ENCODE data around the gene NDUFV3.
A peak's percentile ranks its signal among the peaks of the same experiment; 100 is the strongest.
"Not testable (repeated sequence)": the region's sequence is repeated elsewhere in the genome, so short reads cannot be mapped to it uniquely, and the experiment has no call there.

The NDUFV3 gene

GRCh38 chr21:42922918-42923317, 29.8 kb downstream of the NDUFV3 start:
- Histone ChIP-seq H3K36me3 (ENCODE audit: control insufficient read depth in 2 of 2, insufficient read depth in 2 of 2, low read length in 2 of 2) (no peaks in the 10 kb centered on the region), H3K9me3 (ENCODE audit: control insufficient read depth in 2 of 2, low read length in 2 of 2) (no peaks in the 10 kb centered on the region), H3K9ac (ENCODE audit: low read depth in 1 of 2, low read length in 2 of 2) (no peak overlapping the region), H3K27ac (ENCODE audit: low read depth in 2 of 2, low read length in 2 of 2) (no peak overlapping the region), H3K4me1 (ENCODE audit: control insufficient read depth in 2 of 2, insufficient read depth in 2 of 2, low read length in 2 of 2) (peaks cover 6 to 8% of the 10 kb centered on the region in 2 donors), H3K4me3 (ENCODE audit: low read length in 2 of 2) (no peak overlapping the region), H3K27me3 (ENCODE audit: control insufficient read depth in 2 of 2, insufficient read depth in 2 of 2, low read length in 2 of 2) (no peaks in the 10 kb centered on the region)

GRCh38 chr21:42923553-42924432, 30.7 kb downstream of the NDUFV3 start:
- H3K9ac ChIP-seq (ENCODE audit: low read depth in 1 of 2, low read length in 2 of 2), result peak overlapping the region in 1 of 2 donors; percentile 59
- peak overlapping the region; percentile 48 for H3K4me3 ChIP-seq (ENCODE audit: low read length in 2 of 2)
- no peaks in the 10 kb centered on the region for H3K36me3 ChIP-seq (ENCODE audit: control insufficient read depth in 2 of 2, insufficient read depth in 2 of 2, low read length in 2 of 2)
- H3K27ac ChIP-seq (ENCODE audit: low read depth in 2 of 2, low read length in 2 of 2), result no peak overlapping the region
- H3K4me1 ChIP-seq (ENCODE audit: control insufficient read depth in 2 of 2, insufficient read depth in 2 of 2, low read length in 2 of 2), result peaks cover 6 to 8% of the 10 kb centered on the region in 2 donors
- H3K27me3 ChIP-seq (ENCODE audit: control insufficient read depth in 2 of 2, insufficient read depth in 2 of 2, low read length in 2 of 2), result no peaks in the 10 kb centered on the region
- no peaks in the 10 kb centered on the region for H3K9me3 ChIP-seq (ENCODE audit: control insufficient read depth in 2 of 2, low read length in 2 of 2)

GRCh38 chr21:42924433-42924751, 31.3 kb downstream of the NDUFV3 start:
- no peaks in the 10 kb centered on the region for H3K9me3 ChIP-seq (ENCODE audit: control insufficient read depth in 2 of 2, low read length in 2 of 2)
- peaks cover 6 to 8% of the 10 kb centered on the region in 2 donors for H3K4me1 ChIP-seq (ENCODE audit: control insufficient read depth in 2 of 2, insufficient read depth in 2 of 2, low read length in 2 of 2)
- no peak overlapping the region for H3K4me3 ChIP-seq (ENCODE audit: low read length in 2 of 2)
- peak overlapping the region in 1 of 2 donors; percentile 59 for H3K9ac ChIP-seq (ENCODE audit: low read depth in 1 of 2, low read length in 2 of 2)
- H3K36me3 ChIP-seq (ENCODE audit: control insufficient read depth in 2 of 2, insufficient read depth in 2 of 2, low read length in 2 of 2), result no peaks in the 10 kb centered on the region
- H3K27me3 ChIP-seq (ENCODE audit: control insufficient read depth in 2 of 2, insufficient read depth in 2 of 2, low read length in 2 of 2), result no peaks in the 10 kb centered on the region
- H3K27ac ChIP-seq (ENCODE audit: low read depth in 2 of 2, low read length in 2 of 2), result no peak overlapping the region

- Histone ChIP-seq H3K9me3 (ENCODE audit: control insufficient read depth in 2 of 2, low read length in 2 of 2) (no peaks in the 10 kb centered on the region), H3K9ac (ENCODE audit: low read depth in 1 of 2, low read length in 2 of 2) (no peak within 1 kb of the TSS), H3K36me3 (ENCODE audit: control insufficient read depth in 2 of 2, insufficient read depth in 2 of 2, low read length in 2 of 2) (no peaks in the 10 kb centered on the region), H3K4me3 (ENCODE audit: low read length in 2 of 2) (no peak within 1 kb of the TSS), H3K27ac (ENCODE audit: low read depth in 2 of 2, low read length in 2 of 2) (no peak within 1 kb of the TSS), H3K4me1 (ENCODE audit: control insufficient read depth in 2 of 2, insufficient read depth in 2 of 2, low read length in 2 of 2) (peaks cover 6 to 8% of the 10 kb centered on the region in 2 donors), H3K27me3 (ENCODE audit: control insufficient read depth in 2 of 2, insufficient read depth in 2 of 2, low read length in 2 of 2) (no peaks in the 10 kb centered on the region)
Observed at GRCh38 chr21:42925114-42925926, 32.2 kb downstream of the NDUFV3 start, which contains the start of gene ERVH48-1. TSS of gene ERVH48-1 (minus strand) at chr21:42925630. CDS start at chr21:42919006, 6,624 bp downstream.

GRCh38 chr21:42927474-42928200, 34.5 kb downstream of the NDUFV3 start:
- not testable (repeated sequence) for H3K27ac ChIP-seq (ENCODE audit: low read depth in 2 of 2, low read length in 2 of 2); H3K27me3 ChIP-seq (ENCODE audit: control insufficient read depth in 2 of 2, insufficient read depth in 2 of 2, low read length in 2 of 2); H3K9ac ChIP-seq (ENCODE audit: low read depth in 1 of 2, low read length in 2 of 2); H3K4me3 ChIP-seq (ENCODE audit: low read length in 2 of 2); H3K4me1 ChIP-seq (ENCODE audit: control insufficient read depth in 2 of 2, insufficient read depth in 2 of 2, low read length in 2 of 2); H3K36me3 ChIP-seq (ENCODE audit: control insufficient read depth in 2 of 2, insufficient read depth in 2 of 2, low read length in 2 of 2); H3K9me3 ChIP-seq (ENCODE audit: control insufficient read depth in 2 of 2, low read length in 2 of 2)

GRCh38 chr21:42929969-42930368, 36.9 kb downstream of the NDUFV3 start:
- Histone ChIP-seq H3K4me3 (ENCODE audit: low read length in 2 of 2) (no peak overlapping the region), H3K27me3 (ENCODE audit: control insufficient read depth in 2 of 2, insufficient read depth in 2 of 2, low read length in 2 of 2) (no peaks in the 10 kb centered on the region), H3K9ac (ENCODE audit: low read depth in 1 of 2, low read length in 2 of 2) (no peak overlapping the region), H3K36me3 (ENCODE audit: control insufficient read depth in 2 of 2, insufficient read depth in 2 of 2, low read length in 2 of 2) (no peaks in the 10 kb centered on the region), H3K9me3 (ENCODE audit: control insufficient read depth in 2 of 2, low read length in 2 of 2) (no peaks in the 10 kb centered on the region), H3K4me1 (ENCODE audit: control insufficient read depth in 2 of 2, insufficient read depth in 2 of 2, low read length in 2 of 2) (no peaks in the 10 kb centered on the region), H3K27ac (ENCODE audit: low read depth in 2 of 2, low read length in 2 of 2) (no peak overlapping the region)

GRCh38 chr21:42931560-42932235, 38.6 kb downstream of the NDUFV3 start:
- H3K36me3 ChIP-seq (ENCODE audit: control insufficient read depth in 2 of 2, insufficient read depth in 2 of 2, low read length in 2 of 2), result no peaks in the 10 kb centered on the region
- no peaks in the 10 kb centered on the region for H3K4me1 ChIP-seq (ENCODE audit: control insufficient read depth in 2 of 2, insufficient read depth in 2 of 2, low read length in 2 of 2)
- no peaks in the 10 kb centered on the region for H3K9me3 ChIP-seq (ENCODE audit: control insufficient read depth in 2 of 2, low read length in 2 of 2)
- no peak overlapping the region for H3K9ac ChIP-seq (ENCODE audit: low read depth in 1 of 2, low read length in 2 of 2)
- no peak overlapping the region for H3K4me3 ChIP-seq (ENCODE audit: low read length in 2 of 2)
- no peaks in the 10 kb centered on the region for H3K27me3 ChIP-seq (ENCODE audit: control insufficient read depth in 2 of 2, insufficient read depth in 2 of 2, low read length in 2 of 2)
- H3K27ac ChIP-seq (ENCODE audit: low read depth in 2 of 2, low read length in 2 of 2), result no peak overlapping the region

GRCh38 chr21:42932378-42933136, 39.4 kb downstream of the NDUFV3 start:
- not testable (repeated sequence) for H3K36me3 ChIP-seq (ENCODE audit: control insufficient read depth in 2 of 2, insufficient read depth in 2 of 2, low read length in 2 of 2); H3K27me3 ChIP-seq (ENCODE audit: control insufficient read depth in 2 of 2, insufficient read depth in 2 of 2, low read length in 2 of 2); H3K9me3 ChIP-seq (ENCODE audit: control insufficient read depth in 2 of 2, low read length in 2 of 2); H3K27ac ChIP-seq (ENCODE audit: low read depth in 2 of 2, low read length in 2 of 2); H3K4me3 ChIP-seq (ENCODE audit: low read length in 2 of 2); H3K9ac ChIP-seq (ENCODE audit: low read depth in 1 of 2, low read length in 2 of 2); H3K4me1 ChIP-seq (ENCODE audit: control insufficient read depth in 2 of 2, insufficient read depth in 2 of 2, low read length in 2 of 2)

Measured in mucosa of rectum (tissue), 2 donors.